Activated CD4-positive, alpha-beta T cell treated with anti-CD3 and anti-CD28 coated beads for 36 hours (primary cell): ENCODE results near the gene BDH1. TPM values are rescaled to one million over a fixed set of nuclear protein-coding genes. Genes with fewer than 3 reads are reported as not detected.
A peak's percentile ranks its signal among the peaks of the same experiment; 100 is the strongest.
"Not testable (repeated sequence)": the region's sequence is repeated elsewhere in the genome, so short reads cannot be mapped to it uniquely, and the experiment has no call there.

ENCODE experiments used
- ATAC-seq: fragments of 200-7000 bp; cut with Tn5 transposase; one replicate; pipeline ENCODE4 v1.10.0; 2021; ENCODE audit warnings: mild to moderate bottlenecking, moderate library complexity
- CTCF ChIA-PET: fragments of 350-600 bp; sonication (Branson Sonifier 250); formaldehyde crosslinking; loops from one replicate; lab custom pipeline; 2021; ENCODE audit warnings: antibody characterized with exemption; lab: Charles Lee
- POLR2A ChIA-PET: fragments of 350-600 bp; sonication (Branson Sonifier 250); formaldehyde crosslinking; loops from one replicate; lab custom pipeline; 2021; ENCODE audit warnings: antibody characterized with exemption, inconsistent platforms; lab: Charles Lee
- DNase-seq: peaks from one replicate; pipeline ENCODE4 v3.0.0-alpha.2; 2020
- H3K27ac Mint-ChIP-seq: one replicate; pipeline ENCODE4 v1.8.0; 2021; ENCODE audit warnings: mixed read lengths
- H3K27me3 Mint-ChIP-seq: one replicate; pipeline ENCODE4 v1.8.0; 2021; ENCODE audit warnings: mixed read lengths
- H3K36me3 Mint-ChIP-seq: one replicate; pipeline ENCODE4 v1.8.0; 2021; ENCODE audit warnings: low read depth, mixed read lengths
- H3K4me1 Mint-ChIP-seq: one replicate; pipeline ENCODE4 v1.8.0; 2021; ENCODE audit warnings: mixed read lengths
- H3K4me3 Mint-ChIP-seq: one replicate; pipeline ENCODE4 v1.8.0; 2021; ENCODE audit warnings: mild to moderate bottlenecking, moderate library complexity, mixed read lengths
- H3K9me3 Mint-ChIP-seq: one replicate; pipeline ENCODE4 v1.8.0; 2021; ENCODE audit warnings: low read depth, mixed read lengths
- intact Hi-C, 2 experiments: fragments of 100-400 bp; cut with DNase I in 1 of 2; cut with micrococcal nuclease in 1 of 2; formaldehyde crosslinking; loops; one replicate each; pipeline versions ENCODE4 v1.14.2 to v1.15.1; 2022 to 2024; cut with DNase I, micrococcal nuclease
- total RNA-seq, 2 experiments: library from RNA; stranded (reverse); gene quantifications; one replicate each; pipeline ENCODE4 v1.2.3, GENCODE V29; 2021

Gene BDH1
- 10 to 100 TPM; 84.9 to 85.1 TPM for total RNA-seq

DNA sequence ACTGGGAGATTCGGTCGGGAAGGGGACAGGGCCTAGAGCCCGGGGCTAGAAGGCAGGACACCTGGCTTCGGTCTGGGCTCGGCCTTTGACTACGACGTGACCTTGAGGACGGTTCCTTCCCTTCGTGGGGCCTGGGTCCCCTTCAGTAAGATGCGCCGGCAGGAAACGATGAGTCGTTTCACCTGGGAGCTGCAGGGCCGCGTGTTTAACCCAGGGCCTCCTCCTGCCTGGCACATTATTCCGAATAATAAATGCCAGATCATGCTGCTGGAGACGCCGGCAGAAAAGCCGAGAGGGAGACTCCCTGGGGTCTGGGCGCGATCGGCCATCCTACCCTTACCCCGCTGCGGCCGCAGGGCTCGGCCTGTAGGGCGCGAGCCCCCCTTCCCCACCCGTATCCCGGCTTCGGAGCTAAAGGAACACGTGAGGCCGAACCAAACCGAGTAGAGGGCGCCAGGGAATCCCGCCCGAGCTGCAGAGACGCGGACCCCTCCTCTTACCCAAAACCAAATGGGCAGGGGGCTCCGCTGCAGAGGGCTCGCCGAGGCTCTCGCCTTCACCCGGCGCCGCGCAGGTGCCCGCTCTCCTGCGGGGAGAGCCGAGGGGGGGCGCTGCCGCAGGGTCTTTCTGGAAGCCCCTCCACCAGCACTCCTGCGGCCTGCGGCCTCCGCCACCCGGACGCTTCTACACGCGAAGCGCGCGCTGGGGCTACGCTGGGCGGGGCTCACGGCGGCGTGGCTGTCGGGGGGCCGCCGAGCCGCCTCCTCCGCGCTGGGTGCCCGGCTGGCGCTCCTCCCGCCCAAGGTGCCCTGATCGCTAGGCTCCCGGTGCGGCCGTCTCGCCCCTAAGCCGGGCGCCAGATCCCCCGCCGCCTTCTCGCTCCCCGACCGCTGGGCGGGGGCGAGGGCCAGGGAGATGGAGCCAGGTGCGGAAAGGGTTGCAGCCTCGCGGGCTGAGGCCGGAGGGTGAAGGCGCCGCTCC is at the start of gene BDH1:
BDH1 (minus strand) TSS at position 688 of the 981 bp plus-strand sequence. CDS start 9,525 bp downstream, outside the sequence.
- Mint-ChIP-seq H3K36me3 (peaks cover 16% of the 10 kb centered on the region), H3K27ac (peak within 1 kb of the TSS; percentile 89), H3K27me3 (peaks cover 15% of the 10 kb centered on the region), H3K9me3 (no peaks in the 10 kb centered on the region), H3K4me1 (peaks cover 10% of the 10 kb centered on the region), H3K4me3 (peak within 1 kb of the TSS; percentile 84)
- intact Hi-C loops, result loop anchor here in 1 of 2 experiments (1.0 to 2.0 kb wide), 4 partner anchors 71 to 525 kb away; partner anchors contain the start of gene RPL35A
- ChIA-PET CTCF (interaction anchor here (0.5 to 1.4 kb wide), 4 partner anchors 10 to 299 kb away, joined by 3 to 5 read pairs (median 3); no protein-coding TSS in a partner anchor), POLR2A (no interaction called here)
- ATAC-seq, result peak; percentile 53
- peak; percentile 85 for DNase-seq

DNA sequence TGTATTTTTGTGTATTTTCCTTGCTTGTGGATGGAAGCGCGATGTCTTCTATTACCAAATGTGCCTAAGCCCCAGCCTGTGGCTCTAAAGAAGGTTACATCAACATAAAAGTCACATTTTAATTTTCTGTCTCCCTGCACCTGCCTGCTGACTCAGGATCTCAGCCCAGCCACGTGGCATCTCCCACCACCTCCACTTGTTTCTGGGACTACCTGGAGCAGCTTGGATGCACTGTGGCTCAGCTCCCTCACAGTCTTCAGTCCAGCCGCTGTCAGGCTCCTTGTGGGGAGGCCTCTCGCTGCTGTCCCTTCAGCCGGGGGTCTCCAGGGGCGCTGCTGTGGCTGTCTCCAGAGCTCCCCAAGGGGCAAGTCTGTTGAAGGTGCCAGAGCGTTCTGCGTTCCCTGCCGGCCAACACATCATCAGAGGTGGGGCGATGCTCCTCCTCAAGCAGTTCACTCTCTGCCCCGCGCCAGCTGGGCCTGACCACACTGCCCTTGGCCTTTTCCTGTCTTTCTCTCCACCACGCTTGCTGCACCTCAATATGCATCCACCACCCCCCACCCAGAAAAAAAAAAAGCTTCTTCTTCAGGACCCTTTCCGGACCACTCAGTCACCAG is 47.7 kb upstream of the BDH1 start:
- Mint-ChIP-seq H3K27ac (no peak overlapping the region), H3K4me1 (no peaks in the 10 kb centered on the region), H3K36me3 (peaks cover 3% of the 10 kb centered on the region), H3K4me3 (no peak overlapping the region), H3K27me3 (no peaks in the 10 kb centered on the region), H3K9me3 (no peaks in the 10 kb centered on the region)
- ATAC-seq, result no peak
- no peak for DNase-seq
- intact Hi-C loops, result no loop called here
- POLR2A ChIA-PET, result no interaction called here
- CTCF ChIA-PET, result interaction anchor here (1.0 kb wide), 1 partner anchor 40 kb away, joined by 3 read pairs; no protein-coding TSS in a partner anchor

- intact Hi-C loops, H3K36me3 Mint-ChIP-seq, H3K4me3 Mint-ChIP-seq, H3K4me1 Mint-ChIP-seq, CTCF ChIA-PET, POLR2A ChIA-PET, DNase-seq, H3K9me3 Mint-ChIP-seq, H3K27ac Mint-ChIP-seq, ATAC-seq, H3K27me3 Mint-ChIP-seq: not testable (repeated sequence)
These were observed 46.6 kb upstream of the BDH1 start for GRCh38 chr3:197602351-197602750.

- intact Hi-C loops, H3K9me3 Mint-ChIP-seq, H3K4me3 Mint-ChIP-seq, H3K4me1 Mint-ChIP-seq, H3K27me3 Mint-ChIP-seq, ATAC-seq, POLR2A ChIA-PET, H3K27ac Mint-ChIP-seq, H3K36me3 Mint-ChIP-seq, DNase-seq: not testable (repeated sequence)
- CTCF ChIA-PET, result interaction anchor here (1.0 to 4.6 kb wide), 2 partner anchors 9 to 69 kb away, joined by 5 to 73 read pairs; no protein-coding TSS in a partner anchor
These were observed 45.7 kb upstream of the BDH1 start for GRCh38 chr3:197601566-197601840.

- no peak for ATAC-seq
- no peak overlapping the region for H3K4me3 Mint-ChIP-seq
- no peaks in the 10 kb centered on the region for H3K9me3 Mint-ChIP-seq
- ChIA-PET CTCF (interaction anchor here (0.6 to 4.6 kb wide), 5 partner anchors 10 to 311 kb away, joined by 3 to 73 read pairs (median 5); no protein-coding TSS in a partner anchor), POLR2A (no interaction called here)
- H3K27ac Mint-ChIP-seq, result no peak overlapping the region
- H3K27me3 Mint-ChIP-seq, result no peaks in the 10 kb centered on the region
- no peaks in the 10 kb centered on the region for H3K4me1 Mint-ChIP-seq
- intact Hi-C loops, result no loop called here
- H3K36me3 Mint-ChIP-seq, result no peaks in the 10 kb centered on the region
- no peak for DNase-seq
These were observed 45.2 kb upstream of the BDH1 start for GRCh38 chr3:197600796-197601565.

DNA sequence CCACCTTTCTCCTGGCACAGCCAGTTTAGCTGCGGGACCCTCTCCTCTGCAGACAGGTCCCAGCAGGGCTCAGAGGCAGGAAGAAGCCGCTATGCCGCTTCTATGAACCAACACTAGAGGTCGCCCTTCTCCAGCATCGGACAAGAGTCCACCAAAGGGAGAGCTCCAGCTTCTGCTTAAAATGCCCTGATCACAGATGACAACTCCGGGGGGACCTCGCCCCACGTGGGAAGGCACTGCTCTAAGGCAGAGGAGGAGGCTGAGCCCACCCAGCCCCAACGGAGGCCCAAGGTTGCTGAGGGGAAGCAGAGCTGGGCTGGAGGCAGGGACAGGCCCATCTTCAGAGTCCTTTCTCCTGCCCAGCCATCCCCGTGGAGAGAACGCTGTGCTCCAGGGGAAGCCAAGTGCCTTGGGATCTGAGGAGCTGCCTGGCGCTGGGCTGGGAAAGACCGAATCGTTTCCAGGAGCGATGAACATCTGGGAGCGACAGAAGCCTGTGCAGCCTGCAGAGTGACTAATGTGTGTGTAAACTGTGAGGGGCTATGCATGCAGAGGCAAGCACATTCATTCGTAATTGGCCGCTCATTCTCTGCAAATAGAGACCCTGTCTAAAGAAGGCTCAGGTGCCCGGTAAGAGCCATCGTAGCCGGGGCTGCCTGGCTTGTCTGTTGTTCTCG is 43.5 kb upstream of the BDH1 start:
- ChIA-PET POLR2A (interaction anchor here (0.6 kb wide), 2 partner anchors 140 to 160 kb away, joined by 4 read pairs; no protein-coding TSS in a partner anchor), CTCF (interaction anchor here (0.6 to 4.6 kb wide), 29 partner anchors 9 to 1520 kb away, joined by 3 to 73 read pairs (median 5); no protein-coding TSS in a partner anchor)
- DNase-seq (peak; percentile 86), ATAC-seq (peak; percentile 99)
- intact Hi-C loops, result loop anchor here (1.0 to 5.0 kb wide), 7 partner anchors 14 to 203 kb away; no protein-coding TSS in a partner anchor
- Mint-ChIP-seq H3K4me1 (no peaks in the 10 kb centered on the region), H3K27ac (no peak overlapping the region), H3K9me3 (no peaks in the 10 kb centered on the region), H3K36me3 (no peaks in the 10 kb centered on the region), H3K27me3 (no peaks in the 10 kb centered on the region), H3K4me3 (no peak overlapping the region)

DNA sequence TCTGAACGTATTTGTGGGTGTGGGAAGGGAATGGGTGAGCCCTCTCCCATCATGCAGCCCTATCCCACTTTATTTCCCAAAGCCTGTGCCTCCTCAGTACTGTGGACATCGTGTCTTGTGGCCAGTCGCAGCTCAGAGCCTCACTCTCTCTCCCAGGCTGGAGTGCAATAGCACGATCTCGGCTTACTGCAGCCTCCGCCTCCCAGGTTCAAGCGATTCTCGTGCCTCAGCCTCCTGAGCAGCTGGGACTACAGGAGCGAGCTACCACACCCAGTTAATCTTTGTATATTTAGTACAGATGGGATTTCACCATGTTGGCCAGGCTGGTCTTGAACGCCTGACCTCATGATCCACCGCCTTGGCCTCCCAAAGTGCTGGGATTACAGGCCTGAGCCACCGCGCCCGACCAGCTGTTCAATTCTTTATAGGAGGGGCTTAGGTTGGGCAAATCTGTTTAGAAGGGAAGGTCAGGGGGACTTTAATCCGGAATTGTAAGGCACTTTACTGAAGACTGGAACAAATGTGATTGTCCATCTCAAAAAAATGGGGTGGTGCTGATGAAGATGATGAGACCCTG is 42.7 kb upstream of the BDH1 start:
- no peak for ATAC-seq
- Mint-ChIP-seq H3K27me3 (no peaks in the 10 kb centered on the region), H3K4me3 (no peak overlapping the region), H3K36me3 (no peaks in the 10 kb centered on the region), H3K27ac (no peak overlapping the region), H3K4me1 (no peaks in the 10 kb centered on the region), H3K9me3 (no peaks in the 10 kb centered on the region)
- intact Hi-C loops, result loop anchor here (2.0 to 5.0 kb wide), 4 partner anchors 14 to 74 kb away; no protein-coding TSS in a partner anchor
- POLR2A ChIA-PET, result interaction anchor here (0.6 kb wide), 1 partner anchor 159 kb away, joined by 4 read pairs; no protein-coding TSS in a partner anchor
- DNase-seq, result no peak
- CTCF ChIA-PET, result interaction anchor here (0.7 to 4.6 kb wide), 17 partner anchors 9 to 252 kb away, joined by 3 to 73 read pairs (median 7); no protein-coding TSS in a partner anchor

DNA sequence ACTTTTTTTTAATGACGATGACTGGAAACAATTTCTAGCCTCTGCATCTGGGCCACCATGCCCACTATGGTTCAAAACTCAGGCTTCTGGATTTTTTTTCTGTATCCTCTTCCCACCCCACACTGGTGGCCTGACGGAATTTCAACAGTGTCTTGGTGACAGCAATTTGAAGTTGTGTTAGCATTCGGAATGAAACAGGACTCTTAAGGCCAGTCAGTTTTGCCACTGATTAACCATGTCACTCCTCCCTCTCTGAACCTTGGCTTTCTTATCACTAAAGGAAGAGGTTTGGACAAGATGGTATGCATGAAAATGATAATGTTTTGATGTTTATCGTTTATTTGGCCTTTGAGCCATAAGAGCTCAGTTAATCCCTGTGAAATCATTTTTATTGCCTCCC is 41.6 kb upstream of the BDH1 start:
- intact Hi-C loops, result loop anchor here (5.0 kb wide), 2 partner anchors 70 to 75 kb away; no protein-coding TSS in a partner anchor
- Mint-ChIP-seq H3K4me1 (peaks cover 4% of the 10 kb centered on the region), H3K9me3 (no peaks in the 10 kb centered on the region), H3K27ac (no peak overlapping the region), H3K27me3 (no peaks in the 10 kb centered on the region), H3K36me3 (no peaks in the 10 kb centered on the region), H3K4me3 (no peak overlapping the region)
- POLR2A ChIA-PET, result no interaction called here
- no peak for ATAC-seq
- DNase-seq, result no peak
- CTCF ChIA-PET, result interaction anchor here (0.7 to 4.6 kb wide), 6 partner anchors 13 to 186 kb away, joined by 3 to 73 read pairs (median 6); no protein-coding TSS in a partner anchor

- H3K27ac Mint-ChIP-seq, result no peak overlapping the region
- DNase-seq, result no peak
- no peaks in the 10 kb centered on the region for H3K36me3 Mint-ChIP-seq
- H3K9me3 Mint-ChIP-seq, result no peaks in the 10 kb centered on the region
- peaks cover 4% of the 10 kb centered on the region for H3K4me1 Mint-ChIP-seq
- no peaks in the 10 kb centered on the region for H3K27me3 Mint-ChIP-seq
- intact Hi-C loops, result loop anchor here (5.0 kb wide), 2 partner anchors 72 to 77 kb away; no protein-coding TSS in a partner anchor
- ChIA-PET CTCF (interaction anchor here (0.6 to 0.7 kb wide), 2 partner anchors 53 to 84 kb away, joined by 3 to 4 read pairs; no protein-coding TSS in a partner anchor), POLR2A (no interaction called here)
- no peak for ATAC-seq
- no peak overlapping the region for H3K4me3 Mint-ChIP-seq
These were observed 39.9 kb upstream of the BDH1 start for GRCh38 chr3:197595470-197596185.
